PC-9 (cell line): Measurements from ENCODE around the gene ARL4A. TPM values are rescaled to one million over a fixed set of nuclear protein-coding genes. Genes with fewer than 3 reads are reported as not detected.

Experiments used
- BruUV-seq: library from RNA; stranded (reverse); fragments of 400-500 nt; replicated peaks from 2 replicates; lab custom pipeline; 2021; lab: Mats Ljungman, UMichigan
- CTCF ChIA-PET: fragments of 300-600 bp; sonication (Branson Sonifier 250); formaldehyde crosslinking; loops from one replicate; lab custom pipeline; 2022; ENCODE audit warnings: antibody characterized with exemption; lab: Charles Lee
- POLR2A ChIA-PET: fragments of 300-600 bp; sonication (Branson Sonifier 250); formaldehyde crosslinking; loops from one replicate; lab custom pipeline; 2022; ENCODE audit warnings: antibody characterized with exemption; ENCODE audit not compliant: unreplicated experiment; lab: Charles Lee
- DNase-seq, 2 experiments: peaks; one replicate each; pipeline versions ENCODE4 v3.0.0 to v3.0.0-alpha.2; 2015 to 2022; ENCODE audit warnings: mixed read lengths in 1 of 2
- H2AFZ ChIP-seq: fragments of 200-600 bp; sonication (generic); 2 replicates; pipeline ENCODE4 v1.8.1; 2017; ENCODE audit warnings: antibody characterized with exemption
- H3F3A ChIP-seq: fragments of 200-600 bp; sonication (generic); 2 replicates; pipeline ENCODE4 v1.8.1; 2017; ENCODE audit warnings: antibody characterized with exemption, mild to moderate bottlenecking, low read depth; ENCODE audit not compliant: insufficient read depth
- H3K27ac ChIP-seq: fragments of 200-600 bp; sonication (generic); 2 replicates; pipeline ENCODE4 v1.6.1; 2016; ENCODE audit warnings: mixed run types
- H3K27me3 ChIP-seq: fragments of 200-600 bp; sonication (generic); 2 replicates; pipeline ENCODE4 v1.6.1; 2016; ENCODE audit warnings: low read depth, mixed run types; ENCODE audit not compliant: insufficient read depth
- H3K36me3 ChIP-seq: fragments of 200-600 bp; sonication (generic); 2 replicates; pipeline ENCODE4 v1.6.1; 2016; ENCODE audit warnings: low read depth, mixed run types
- H3K4me1 ChIP-seq: fragments of 200-600 bp; sonication (generic); replicated peaks from 2 replicates; pipeline ENCODE4 v1.6.1; 2016; ENCODE audit warnings: mixed run types; ENCODE audit not compliant: insufficient read depth
- H3K4me2 ChIP-seq: fragments of 200-600 bp; sonication (generic); 2 replicates; pipeline ENCODE4 v1.6.1; 2017; ENCODE audit warnings: mixed run types
- H3K4me3 ChIP-seq: fragments of 200-600 bp; sonication (generic); 2 replicates; pipeline ENCODE4 v1.6.1; 2016; ENCODE audit warnings: mixed run types
- H3K79me2 ChIP-seq: fragments of 200-600 bp; sonication (generic); 2 replicates; pipeline ENCODE4 v1.6.1; 2017; ENCODE audit warnings: low read depth, mixed run types
- H3K9me2 ChIP-seq: fragments of 200-600 bp; sonication (generic); 2 replicates; pipeline ENCODE4 v1.8.1; 2017; ENCODE audit warnings: mild to moderate bottlenecking; ENCODE audit not compliant: insufficient read depth
- H3K9me3 ChIP-seq: fragments of 200-600 bp; sonication (generic); 2 replicates; pipeline ENCODE4 v1.8.1; 2016; ENCODE audit warnings: low read depth; ENCODE audit not compliant: insufficient read depth
- H4K20me1 ChIP-seq: fragments of 200-600 bp; sonication (generic); 2 replicates; pipeline ENCODE4 v1.8.1; 2017; ENCODE audit not compliant: insufficient read depth
- EZH2 ChIP-seq: fragments of 200-600 bp; sonication (generic); IDR thresholded peaks from 2 replicates; pipeline ENCODE4 v1.8.0; 2017; ENCODE audit warnings: antibody characterized with exemption, low read depth
- intact Hi-C: fragments of 100-400 bp; cut with micrococcal nuclease; formaldehyde crosslinking; loops from one replicate; pipeline ENCODE4 v1.10.0; 2022; ENCODE audit not compliant: unreplicated experiment
- total RNA-seq: library from RNA; stranded (reverse); gene quantifications from 2 replicates; pipeline ENCODE4 v1.2.3, GENCODE V29; 2021
- TF ChIP-seq, protein P1 (sequence below): fragments of 200-600 bp; sonication (generic); conservative IDR thresholded peaks from 2 replicates; pipeline ENCODE4 v1.6.1; 2017; ENCODE audit warnings: mixed run types, antibody characterized with exemption, mild to moderate bottlenecking, moderate library complexity

The ARL4A gene
- total RNA-seq, 1 experiment from 2014 or later, result 17.9 TPM

DNA sequence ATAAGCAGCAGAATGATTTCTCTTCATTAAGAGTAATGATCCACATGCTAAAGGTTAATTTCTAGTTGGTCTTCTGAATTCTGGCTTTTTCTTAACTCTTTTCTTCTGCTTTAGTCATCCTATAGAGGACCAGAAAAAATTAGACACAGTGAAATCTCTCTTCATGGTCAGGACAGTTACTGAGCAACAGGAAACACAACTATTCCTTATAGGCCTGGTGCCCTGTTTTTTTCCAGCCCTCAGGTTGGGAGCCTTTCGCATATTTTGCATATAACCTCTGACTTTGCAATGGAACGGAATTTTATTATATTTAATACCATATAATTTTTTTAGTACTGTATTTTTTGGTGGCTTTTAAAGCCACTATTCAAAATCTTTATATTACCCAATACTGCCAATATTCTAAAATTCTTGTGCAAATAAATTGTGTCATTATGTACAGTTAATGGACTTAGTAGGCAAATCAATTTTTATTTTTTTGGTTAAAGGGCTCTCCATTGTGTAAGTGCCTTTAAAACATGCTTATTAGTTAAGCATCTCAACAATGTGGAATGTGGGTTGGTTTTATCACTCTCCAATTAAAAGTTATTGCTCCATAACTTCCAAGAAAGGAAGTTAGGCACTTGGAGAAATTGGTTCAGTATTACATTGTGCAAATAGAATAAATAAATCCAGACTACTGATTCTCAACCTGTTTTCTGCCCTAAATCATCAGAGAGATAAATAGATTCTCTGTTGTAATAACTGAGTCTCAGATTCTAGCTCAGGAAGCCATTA, 22.5 kb downstream of the ARL4A start:
- no peak overlapping the region for H3K4me3 ChIP-seq
- ChIA-PET POLR2A (interaction anchor here (1.2 kb wide), 1 partner anchor 23 kb away, joined by 3 read pairs; the partner anchor contains the start of gene ARL4A), CTCF (no interaction called here)
- H3K4me2 ChIP-seq, result no peak overlapping the region
- H3K27ac ChIP-seq, result no peak overlapping the region
- H3K36me3 ChIP-seq, result no peaks in the 10 kb centered on the region
- H3K27me3 ChIP-seq, result no peaks in the 10 kb centered on the region
- no peaks in the 10 kb centered on the region for H3K9me2 ChIP-seq
- BruUV-seq, result no TSS peak
- no peak overlapping the region for H2AFZ ChIP-seq
- no peaks in the 10 kb centered on the region for H3K79me2 ChIP-seq
- peaks cover 13% of the 10 kb centered on the region for H3K4me1 ChIP-seq
- H3K9me3 ChIP-seq, result no peaks in the 10 kb centered on the region
- DNase-seq, result peak in 1 of 2 experiments; percentile 58
- intact Hi-C loops, result no loop called here
- TF ChIP-seq, protein P1, sequence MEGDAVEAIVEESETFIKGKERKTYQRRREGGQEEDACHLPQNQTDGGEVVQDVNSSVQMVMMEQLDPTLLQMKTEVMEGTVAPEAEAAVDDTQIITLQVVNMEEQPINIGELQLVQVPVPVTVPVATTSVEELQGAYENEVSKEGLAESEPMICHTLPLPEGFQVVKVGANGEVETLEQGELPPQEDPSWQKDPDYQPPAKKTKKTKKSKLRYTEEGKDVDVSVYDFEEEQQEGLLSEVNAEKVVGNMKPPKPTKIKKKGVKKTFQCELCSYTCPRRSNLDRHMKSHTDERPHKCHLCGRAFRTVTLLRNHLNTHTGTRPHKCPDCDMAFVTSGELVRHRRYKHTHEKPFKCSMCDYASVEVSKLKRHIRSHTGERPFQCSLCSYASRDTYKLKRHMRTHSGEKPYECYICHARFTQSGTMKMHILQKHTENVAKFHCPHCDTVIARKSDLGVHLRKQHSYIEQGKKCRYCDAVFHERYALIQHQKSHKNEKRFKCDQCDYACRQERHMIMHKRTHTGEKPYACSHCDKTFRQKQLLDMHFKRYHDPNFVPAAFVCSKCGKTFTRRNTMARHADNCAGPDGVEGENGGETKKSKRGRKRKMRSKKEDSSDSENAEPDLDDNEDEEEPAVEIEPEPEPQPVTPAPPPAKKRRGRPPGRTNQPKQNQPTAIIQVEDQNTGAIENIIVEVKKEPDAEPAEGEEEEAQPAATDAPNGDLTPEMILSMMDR, result no peak
- no peak for TF ChIP-seq EZH2
- no peaks in the 10 kb centered on the region for H3F3A ChIP-seq
- no peaks in the 10 kb centered on the region for H4K20me1 ChIP-seq

DNA sequence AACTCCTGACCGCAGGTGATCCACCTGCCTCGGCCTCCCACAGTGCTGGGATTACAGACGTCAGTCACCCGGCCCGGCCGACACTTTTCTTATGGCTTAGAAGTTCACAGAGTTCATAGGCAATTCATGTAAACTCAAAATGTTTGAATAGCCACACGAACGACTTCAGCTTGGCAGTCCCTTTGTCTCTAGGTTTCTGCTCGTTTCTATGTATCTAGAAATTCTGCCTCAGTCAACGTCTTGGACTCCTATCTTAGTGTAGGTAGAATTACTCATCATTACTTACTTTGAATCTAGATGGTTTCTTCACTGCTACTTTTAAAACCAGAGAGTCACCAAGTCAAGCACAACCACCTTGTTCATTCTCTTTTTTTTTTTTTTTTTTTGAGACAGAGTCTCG, 23.7 kb downstream of the ARL4A start:
- H4K20me1 ChIP-seq, result no peaks in the 10 kb centered on the region
- H3K4me3 ChIP-seq, result no peak overlapping the region
- TF ChIP-seq EZH2, result no peak
- TF ChIP-seq, protein P1, result no peak
- intact Hi-C loops, result no loop called here
- no peak overlapping the region for H3K4me2 ChIP-seq
- POLR2A ChIA-PET, result interaction anchor here (1.2 kb wide), 1 partner anchor 24 kb away, joined by 3 read pairs; the partner anchor contains the start of gene ARL4A
- no peak overlapping the region for H2AFZ ChIP-seq
- H3K4me1 ChIP-seq, result peaks cover 19% of the 10 kb centered on the region
- no peaks in the 10 kb centered on the region for H3K27me3 ChIP-seq
- no peaks in the 10 kb centered on the region for H3K9me2 ChIP-seq
- H3K36me3 ChIP-seq, result no peaks in the 10 kb centered on the region
- BruUV-seq, result no TSS peak
- no peaks in the 10 kb centered on the region for H3K9me3 ChIP-seq
- no peaks in the 10 kb centered on the region for H3K79me2 ChIP-seq
- H3K27ac ChIP-seq, result no peak overlapping the region
- no peak for DNase-seq
- no peaks in the 10 kb centered on the region for H3F3A ChIP-seq
- CTCF ChIA-PET, result interaction anchor here (0.6 kb wide), 1 partner anchor 33 kb away, joined by 4 read pairs; no protein-coding TSS in a partner anchor

DNA sequence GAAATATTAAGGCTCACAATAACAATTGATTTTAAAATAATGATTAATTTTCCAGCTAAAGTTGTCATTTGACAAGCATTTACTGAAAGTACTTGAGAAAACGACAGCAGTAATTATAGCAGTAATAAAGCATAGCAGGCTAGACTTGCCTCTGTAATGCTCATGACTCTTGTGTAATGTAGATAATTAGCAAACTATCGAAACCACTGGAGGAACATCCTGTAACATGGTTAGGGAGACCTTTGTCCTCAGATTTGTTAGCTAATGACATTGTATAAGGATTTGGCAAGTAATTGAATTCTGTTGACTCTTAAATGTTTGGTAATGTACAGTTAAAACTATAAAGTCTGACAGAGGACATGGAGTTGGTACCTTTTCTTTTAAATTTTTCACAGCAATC, 24.8 kb downstream of the ARL4A start:
- Histone ChIP-seq H3K4me2 (no peak overlapping the region), H3K4me3 (no peak overlapping the region), H3K79me2 (no peaks in the 10 kb centered on the region), H3K9me3 (no peaks in the 10 kb centered on the region), H3K4me1 (peaks cover 11% of the 10 kb centered on the region), H3K9me2 (no peaks in the 10 kb centered on the region), H2AFZ (no peak overlapping the region), H3K27me3 (no peaks in the 10 kb centered on the region), H3K36me3 (no peaks in the 10 kb centered on the region), H3K27ac (no peak overlapping the region), H4K20me1 (no peaks in the 10 kb centered on the region), H3F3A (no peaks in the 10 kb centered on the region)
- POLR2A ChIA-PET, result no interaction called here
- BruUV-seq, result no TSS peak
- TF ChIP-seq, protein P1, result no peak
- no peak for TF ChIP-seq EZH2
- DNase-seq, result no peak
- CTCF ChIA-PET, result no interaction called here
- intact Hi-C loops, result no loop called here
